ENCODE results near the gene USP24. TPM values are rescaled to one million over a fixed set of nuclear protein-coding genes. Genes with fewer than 3 reads are reported as not detected.
"Not testable (repeated sequence)": the region's sequence is repeated elsewhere in the genome, so short reads cannot be mapped to it uniquely, and the experiment has no call there.

The USP24 gene
- total RNA-seq, 1 donor from 2014 or later = 32.9 TPM

DNA sequence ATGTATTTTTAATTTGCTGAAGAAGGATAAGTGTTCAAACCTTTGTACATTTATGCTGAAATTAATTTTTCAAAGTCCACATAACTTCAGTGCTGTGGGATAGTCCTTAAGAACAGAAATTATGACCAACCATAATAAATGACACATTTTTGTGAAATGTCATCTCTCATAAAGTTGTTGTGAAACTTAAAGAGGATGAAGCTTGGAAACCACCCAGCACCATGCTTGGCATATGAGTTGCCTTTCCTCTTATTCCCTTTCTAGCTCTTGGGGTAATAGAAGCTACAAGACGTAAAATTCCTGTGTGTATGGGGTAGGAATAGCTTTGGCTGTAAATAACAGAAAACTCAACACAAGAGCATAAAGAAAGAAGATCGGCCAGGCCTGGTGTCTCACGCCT, 18.9 kb upstream of the USP24 start:
- intact Hi-C loops (cut with DNase I) = no loop called here
- DNase-seq (no peak), ATAC-seq (ENCODE audit: poor library complexity) (no peak)

DNA sequence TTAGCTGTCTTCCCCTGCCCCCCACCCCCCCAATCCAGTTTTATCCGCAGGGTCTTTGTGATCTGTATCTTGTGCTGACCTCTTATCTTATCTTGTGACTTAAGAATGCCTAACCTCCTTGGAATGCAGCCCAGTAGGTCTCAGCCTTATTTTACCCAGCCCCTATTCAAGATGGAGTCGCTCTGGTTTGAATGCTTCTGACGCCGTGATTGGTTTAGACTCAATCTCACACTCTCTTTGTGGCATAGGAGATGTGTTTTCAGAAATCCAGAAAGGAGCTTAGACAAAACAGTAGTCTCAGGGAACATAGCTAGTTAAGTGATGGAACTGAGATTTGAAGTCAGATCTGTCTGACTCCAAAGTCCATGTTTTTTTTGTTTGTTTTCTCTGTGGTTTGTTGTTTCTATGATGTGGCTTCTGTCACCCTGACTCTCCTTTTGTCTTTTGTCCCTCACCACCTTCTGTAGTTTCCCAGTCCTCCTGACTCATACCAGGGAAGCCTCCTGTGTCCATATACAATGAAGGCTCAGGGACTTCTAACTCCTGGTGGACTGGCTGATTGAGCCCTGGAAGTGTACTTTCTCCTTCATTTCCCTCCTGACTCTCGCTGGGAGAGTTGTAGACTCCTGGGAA, 18.1 kb upstream of the USP24 start:
- intact Hi-C loops (cut with DNase I) = no loop called here
- DNase-seq = no peak
- no peak for ATAC-seq (ENCODE audit: poor library complexity)

- DNase-seq (no peak), ATAC-seq (ENCODE audit: poor library complexity) (no peak)
- intact Hi-C loops (cut with DNase I) = no loop called here
Observed at GRCh38 chr1:55232448-55233144, 17.4 kb upstream of the USP24 start.

- intact Hi-C loops (cut with DNase I) = no loop called here
- DNase-seq (no peak), ATAC-seq (ENCODE audit: poor library complexity) (no peak)
Observed at GRCh38 chr1:55231745-55232144, 16.6 kb upstream of the USP24 start.

DNA sequence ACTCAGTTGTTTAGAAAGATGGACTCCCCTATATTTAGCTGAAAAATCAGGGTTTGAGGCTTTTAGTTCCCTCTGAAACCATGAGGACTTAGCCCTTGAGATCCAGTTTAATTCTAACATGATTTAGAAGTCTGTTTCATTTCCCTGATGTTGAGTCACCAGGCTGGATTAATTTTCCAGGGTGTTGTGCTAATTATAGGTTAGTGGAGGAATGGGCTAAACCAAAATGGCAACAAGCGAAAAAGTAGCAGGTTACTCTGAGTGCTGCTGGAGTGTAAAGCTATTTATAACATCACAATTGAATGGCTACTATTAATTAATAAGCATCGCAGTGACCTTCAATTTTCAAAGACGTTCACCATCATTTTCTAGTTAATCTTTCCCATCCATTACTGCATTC, 15.5 kb upstream of the USP24 start:
- intact Hi-C loops (cut with DNase I) = no loop called here
- DNase-seq (no peak), ATAC-seq (ENCODE audit: poor library complexity) (peak; percentile 93)

DNA sequence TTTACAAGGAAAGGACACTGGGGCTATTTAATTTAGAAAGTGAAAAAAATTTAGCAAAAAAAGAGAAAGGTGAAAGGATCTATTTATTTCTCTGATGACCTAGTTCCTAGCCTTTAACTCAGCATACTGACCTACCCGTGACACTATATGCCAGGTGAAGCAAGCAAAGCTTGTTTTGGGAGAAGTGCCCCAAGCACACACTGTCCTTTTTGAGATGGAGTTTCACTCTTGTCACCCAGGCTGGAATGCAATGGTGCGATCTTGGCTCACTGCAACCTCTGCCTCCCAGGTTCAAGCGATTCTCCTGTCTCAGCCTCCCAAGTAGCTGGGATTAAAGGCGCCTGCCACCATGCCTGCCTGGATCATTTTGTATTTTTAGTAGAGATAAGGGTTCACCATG, 14.6 kb upstream of the USP24 start:
- DNase-seq; intact Hi-C loops (cut with DNase I): not testable (repeated sequence)
- ATAC-seq (ENCODE audit: poor library complexity) = peak; percentile 39

GRCh38 chr1:55225228-55225627, 10.1 kb upstream of the USP24 start:
- ATAC-seq (ENCODE audit: poor library complexity) (no peak), DNase-seq (no peak)
- intact Hi-C loops (cut with DNase I) = no loop called here

DNA sequence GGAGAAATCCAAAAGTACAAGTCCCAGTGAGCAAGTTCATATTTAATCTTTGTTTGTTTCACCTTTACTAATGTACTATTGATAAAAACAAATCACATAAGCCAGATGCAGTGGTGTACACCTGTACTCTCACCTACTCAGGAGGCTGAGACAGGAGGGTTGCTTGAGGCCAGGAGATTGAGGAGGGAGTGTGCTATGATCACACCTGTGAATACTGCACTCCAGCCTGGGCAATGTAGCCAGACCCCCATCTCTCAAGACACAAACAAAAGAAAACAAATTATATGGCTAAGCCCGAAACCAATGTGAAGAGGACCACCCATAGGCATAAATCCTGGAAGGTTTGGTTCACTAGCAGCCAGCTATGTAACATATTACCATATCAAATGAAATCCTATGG, 9.6 kb upstream of the USP24 start:
- intact Hi-C loops (cut with DNase I) = no loop called here
- DNase-seq = no peak
- no peak for ATAC-seq (ENCODE audit: poor library complexity)

GRCh38 chr1:55222152-55222551, 7.0 kb upstream of the USP24 start:
- ATAC-seq (ENCODE audit: poor library complexity) (no peak), DNase-seq (no peak)
- intact Hi-C loops (cut with DNase I) = no loop called here

GRCh38 chr1:55217226-55217986, 2.2 kb upstream of the USP24 start:
- ATAC-seq (ENCODE audit: poor library complexity) (peak; percentile 10), DNase-seq (no peak)
- intact Hi-C loops (cut with DNase I) = loop anchor here (10.0 kb wide), 1 partner anchor 57 kb away; no protein-coding TSS in a partner anchor

- no peak for DNase-seq
- ATAC-seq (ENCODE audit: poor library complexity) = no peak
- intact Hi-C loops (cut with DNase I) = loop anchor here (10.0 kb wide), 1 partner anchor 59 kb away; no protein-coding TSS in a partner anchor
Observed at GRCh38 chr1:55216096-55216495, 932 bp upstream of the USP24 start.

GRCh38 chr1:55214934-55215193, 300 bp downstream of the USP24 start:
- ATAC-seq (ENCODE audit: poor library complexity) (peak; percentile 35), DNase-seq (no peak)
- intact Hi-C loops (cut with DNase I) = loop anchor here (10.0 kb wide), 1 partner anchor 60 kb away; no protein-coding TSS in a partner anchor

- ATAC-seq (ENCODE audit: poor library complexity) (peak; percentile 7), DNase-seq (peak; percentile 57)
- intact Hi-C loops (cut with DNase I) = loop anchor here (10.0 kb wide), 1 partner anchor 60 kb away; no protein-coding TSS in a partner anchor
Observed at GRCh38 chr1:55214212-55214933, 791 bp downstream of the USP24 start.

DNA sequence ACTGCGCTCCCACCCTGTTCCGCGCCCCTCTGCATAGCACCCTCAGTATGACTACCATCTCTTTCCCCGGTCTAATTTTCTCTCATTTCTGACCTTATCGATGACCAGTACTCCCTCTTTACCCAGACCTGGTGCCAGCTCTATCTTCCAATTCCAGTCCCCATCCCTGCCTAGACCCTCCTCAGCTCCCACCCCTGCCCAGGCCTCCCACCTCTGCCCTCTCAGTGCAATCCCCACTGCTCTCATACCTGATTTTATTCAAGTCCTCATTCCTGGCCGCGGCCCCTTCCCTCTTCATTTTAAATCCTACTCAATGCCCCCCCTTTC, 1.3 kb downstream of the USP24 start:
- no peak for DNase-seq
- intact Hi-C loops (cut with DNase I) = loop anchor here (10.0 kb wide), 1 partner anchor 61 kb away; no protein-coding TSS in a partner anchor
- no peak for ATAC-seq (ENCODE audit: poor library complexity)

DNA sequence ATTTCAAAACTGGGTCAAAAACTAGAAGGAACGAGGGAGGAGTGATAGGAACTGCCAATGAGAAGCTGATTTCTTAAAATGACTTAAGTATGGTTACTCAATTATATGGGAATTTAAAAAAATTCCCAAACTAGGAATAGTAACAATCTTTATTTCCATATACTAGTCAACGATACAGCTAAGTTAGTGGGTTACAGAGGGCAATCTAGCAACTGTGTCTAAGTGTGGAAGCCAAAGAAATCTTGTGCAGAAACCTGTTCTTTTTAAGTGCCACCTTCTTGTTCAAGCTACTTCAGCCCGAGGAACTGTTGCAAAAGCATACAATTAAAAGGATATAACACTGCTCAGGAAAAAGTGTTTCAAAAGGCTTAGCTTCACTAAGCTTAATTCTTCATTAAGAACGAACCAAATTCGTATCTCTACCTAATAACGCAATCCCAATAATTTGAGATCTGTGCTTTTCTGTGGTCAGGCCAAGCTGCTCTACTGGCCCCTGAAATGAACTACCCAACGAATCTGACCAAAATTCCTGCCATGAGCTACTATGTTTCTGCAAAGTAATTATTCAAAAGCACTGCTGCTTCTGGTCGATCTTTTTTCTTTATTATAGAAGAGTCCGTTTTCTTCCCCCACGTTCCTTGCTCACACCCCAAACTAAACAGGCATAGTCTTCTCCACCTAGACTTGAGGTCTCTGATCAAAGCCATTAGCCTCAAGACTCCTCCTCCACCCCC, 1.8 kb downstream of the USP24 start:
- DNase-seq = no peak
- intact Hi-C loops (cut with DNase I) = loop anchor here (10.0 kb wide), 1 partner anchor 61 kb away; no protein-coding TSS in a partner anchor
- ATAC-seq (ENCODE audit: poor library complexity) = no peak

GRCh38 chr1:55212349-55213150, 2.6 kb downstream of the USP24 start:
- DNase-seq (no peak), ATAC-seq (ENCODE audit: poor library complexity) (no peak)
- intact Hi-C loops (cut with DNase I) = loop anchor here (10.0 kb wide), 1 partner anchor 62 kb away; no protein-coding TSS in a partner anchor

GRCh38 chr1:55211863-55212262, 3.3 kb downstream of the USP24 start:
- intact Hi-C loops (cut with DNase I) = loop anchor here (10.0 kb wide), 1 partner anchor 63 kb away; no protein-coding TSS in a partner anchor
- DNase-seq (no peak), ATAC-seq (ENCODE audit: poor library complexity) (no peak)
